SK-N-SH (cell line): ENCODE measurements around the gene SLC25A29. TPM values are rescaled to one million over a fixed set of nuclear protein-coding genes. Genes with fewer than 3 reads are reported as not detected.

Experiments used
- CTCF ChIA-PET: fragments of 300-600, 350-600 bp; formaldehyde crosslinking; extraction: SDS; loops from one replicate; lab custom pipeline; 2021; lab: Yijun Ruan, JAX
- POLR2A ChIA-PET: fragments of 350-600 bp; sonication (Branson Sonifier 250); formaldehyde crosslinking; extraction: SDS; loops from one replicate; lab custom pipeline; 2020; ENCODE audit warnings: antibody characterized with exemption, inconsistent platforms; lab: Yijun Ruan, JAX
- DNase-seq: peaks from one replicate; pipeline ENCODE4 v3.0.0; 2012
- H2AFZ ChIP-seq: fragments of 200-600 bp; sonication (generic); 2 replicates; pipeline ENCODE4 v1.8.1; 2016; ENCODE audit warnings: antibody characterized with exemption, mild to moderate bottlenecking, low read depth
- H3F3A ChIP-seq: fragments of 200-600 bp; sonication (generic); replicated peaks from 2 replicates; pipeline ENCODE3; 2016; ENCODE audit warnings: antibody characterized with exemption, mild to moderate bottlenecking; ENCODE audit not compliant: insufficient read depth
- H3K27ac ChIP-seq, 2 experiments: fragments of 200-500 bp in 1 of 2; fragments of 200-600 bp in 1 of 2; sonication (Bioruptor generic) in 1 of 2; sonication (generic), shearing (Covaris generic) in 1 of 2; 2 replicates each; pipeline versions ENCODE4 v1.5.1 to v1.6.1; 2014 to 2016; ENCODE audit warnings: low read depth in 2 of 2, inconsistent platforms in 1 of 2, low read length in 1 of 2, mild to moderate bottlenecking in 1 of 2, mixed read lengths in 1 of 2
- H3K27me3 ChIP-seq: fragments of 200-600 bp; sonication (generic), shearing (Covaris generic); 2 replicates; pipeline ENCODE4 v1.6.1; 2016; ENCODE audit warnings: mixed run types; ENCODE audit not compliant: insufficient read depth
- H3K36me3 ChIP-seq, 2 experiments: fragments of 200-500 bp in 1 of 2; fragments of 200-600 bp in 1 of 2; sonication (Bioruptor generic) in 1 of 2; sonication (generic) in 1 of 2; replicated peaks in 1 of 2; 2 replicates each; pipeline versions ENCODE3 to v1.5.1; 2014 to 2016; ENCODE audit warnings: low read length in 1 of 2, mild to moderate bottlenecking in 1 of 2; ENCODE audit not compliant: insufficient read depth in 2 of 2, control insufficient read depth in 1 of 2
- H3K4me1 ChIP-seq, 2 experiments: fragments of 200-500 bp in 1 of 2; fragments of 200-600 bp in 1 of 2; sonication (Bioruptor generic) in 1 of 2; sonication (generic), shearing (Covaris generic) in 1 of 2; 2 replicates each; pipeline versions ENCODE4 v1.5.1 to v1.6.1; 2014 to 2016; ENCODE audit warnings: low read depth in 1 of 2, low read length in 1 of 2, mixed run types in 1 of 2; ENCODE audit not compliant: insufficient read depth in 2 of 2, control insufficient read depth in 1 of 2
- H3K4me2 ChIP-seq: fragments of 200-600 bp; sonication (generic), shearing (Covaris generic); 2 replicates; pipeline ENCODE4 v1.6.1; 2017; ENCODE audit warnings: mixed run types
- H3K4me3 ChIP-seq, 2 experiments: fragments of 200-500 bp in 1 of 2; fragments of 200-600 bp in 1 of 2; sonication (Bioruptor generic) in 1 of 2; sonication (generic), shearing (Covaris generic) in 1 of 2; 2 replicates each; pipeline versions ENCODE4 v1.5.1 to v1.8.1; 2014 to 2016; ENCODE audit warnings: low read depth in 2 of 2, inconsistent platforms in 1 of 2, low read length in 1 of 2, mild to moderate bottlenecking in 1 of 2, mixed read lengths in 1 of 2, moderate library complexity in 1 of 2
- H3K79me2 ChIP-seq: fragments of 200-600 bp; sonication (generic); 2 replicates; pipeline ENCODE4 v1.8.1; 2017; ENCODE audit warnings: mild to moderate bottlenecking; ENCODE audit not compliant: insufficient read depth
- H3K9ac ChIP-seq: fragments of 200-600 bp; sonication (generic); 2 replicates; pipeline ENCODE4 v1.6.1; 2017; ENCODE audit warnings: mixed run types
- H3K9me2 ChIP-seq: fragments of 200-600 bp; sonication (generic); 2 replicates; pipeline ENCODE4 v1.6.1; 2017; ENCODE audit warnings: mixed run types
- H3K9me3 ChIP-seq: fragments of 200-600 bp; sonication (generic); 2 replicates; pipeline ENCODE4 v1.6.1; 2017; ENCODE audit warnings: mixed run types, mild to moderate bottlenecking, moderate library complexity
- H4K20me1 ChIP-seq: fragments of 200-600 bp; sonication (generic); 2 replicates; pipeline ENCODE4 v1.6.1; 2017; ENCODE audit warnings: mild to moderate bottlenecking, mixed run types; ENCODE audit not compliant: insufficient read depth
- EP300 ChIP-seq, 2 experiments: IDR thresholded peaks; 2 replicates each; pipeline versions ENCODE4 v1.4.0 to v1.6.1; 2012; ENCODE audit warnings: borderline replicate concordance in 1 of 2, low read depth in 1 of 2, low read length in 1 of 2
- EZH2phosphoT487 ChIP-seq: fragments of 200-600 bp; sonication (generic); IDR thresholded peaks from 2 replicates; pipeline ENCODE4 v1.6.1; 2017; ENCODE audit warnings: low read depth, mixed run types, mild to moderate bottlenecking, antibody characterized with exemption, moderate library complexity, borderline replicate concordance
- FOSL2 ChIP-seq: IDR thresholded peaks from 2 replicates; pipeline ENCODE4 v1.4.0; 2012; ENCODE audit warnings: low read depth, mild to moderate bottlenecking, moderate library complexity, borderline replicate concordance
- GABPA ChIP-seq: IDR thresholded peaks from 2 replicates; pipeline ENCODE4 v1.4.0; 2012; ENCODE audit warnings: low read depth, mild to moderate bottlenecking
- IRF3 ChIP-seq: fragments of 150-350 bp; IDR thresholded peaks from 2 replicates; pipeline ENCODE4 v1.6.1; 2016; ENCODE audit warnings: mild to moderate bottlenecking, low read depth, low read length
- NFIC ChIP-seq: IDR thresholded peaks from 2 replicates; pipeline ENCODE4 v1.4.0; 2012; ENCODE audit warnings: borderline replicate concordance
- RAD21 ChIP-seq: IDR thresholded peaks from 2 replicates; pipeline ENCODE4 v1.6.1; 2012; ENCODE audit warnings: mild to moderate bottlenecking, low read length
- polyA plus RNA-seq, 3 experiments: library from polyadenylated mRNA; depleted of rRNA; stranded (reverse); fragments of >200 nt; gene quantifications; 2 replicates each; pipeline ENCODE4 v1.2.3, GENCODE V29; 2012
- TF ChIP-seq, protein P1 (sequence below): IDR thresholded peaks from 2 replicates; pipeline ENCODE4 v1.4.0; 2012; ENCODE audit warnings: low read depth, borderline replicate concordance
- TF ChIP-seq, protein P2 (sequence below): IDR thresholded peaks from 2 replicates; pipeline ENCODE4 v1.6.1; 2012; ENCODE audit warnings: mild to moderate bottlenecking, low read depth, low read length, moderate library complexity

SLC25A29 gene
- polyA plus RNA-seq, 1 of the 3 experiments (the other 2 are of a cell fraction) = 66.9 TPM

- no peaks in the 10 kb centered on the region for H3K9me3 ChIP-seq
- POLR2A ChIA-PET = no interaction called here
- no peak overlapping the region for H2AFZ ChIP-seq
- no peak for TF ChIP-seq GABPA
- TF ChIP-seq, protein P1, sequence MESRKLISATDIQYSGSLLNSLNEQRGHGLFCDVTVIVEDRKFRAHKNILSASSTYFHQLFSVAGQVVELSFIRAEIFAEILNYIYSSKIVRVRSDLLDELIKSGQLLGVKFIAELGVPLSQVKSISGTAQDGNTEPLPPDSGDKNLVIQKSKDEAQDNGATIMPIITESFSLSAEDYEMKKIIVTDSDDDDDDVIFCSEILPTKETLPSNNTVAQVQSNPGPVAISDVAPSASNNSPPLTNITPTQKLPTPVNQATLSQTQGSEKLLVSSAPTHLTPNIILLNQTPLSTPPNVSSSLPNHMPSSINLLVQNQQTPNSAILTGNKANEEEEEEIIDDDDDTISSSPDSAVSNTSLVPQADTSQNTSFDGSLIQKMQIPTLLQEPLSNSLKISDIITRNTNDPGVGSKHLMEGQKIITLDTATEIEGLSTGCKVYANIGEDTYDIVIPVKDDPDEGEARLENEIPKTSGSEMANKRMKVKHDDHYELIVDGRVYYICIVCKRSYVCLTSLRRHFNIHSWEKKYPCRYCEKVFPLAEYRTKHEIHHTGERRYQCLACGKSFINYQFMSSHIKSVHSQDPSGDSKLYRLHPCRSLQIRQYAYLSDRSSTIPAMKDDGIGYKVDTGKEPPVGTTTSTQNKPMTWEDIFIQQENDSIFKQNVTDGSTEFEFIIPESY = no peak
- no peak for TF ChIP-seq IRF3
- TF ChIP-seq FOSL2 = no peak
- TF ChIP-seq EP300 (IDR thresholded peaks at IDR 0.05; ENCODE audit: borderline replicate concordance in 1 of 2, low read depth in 1 of 2, low read length in 1 of 2) = no peak
- TF ChIP-seq, protein P2, sequence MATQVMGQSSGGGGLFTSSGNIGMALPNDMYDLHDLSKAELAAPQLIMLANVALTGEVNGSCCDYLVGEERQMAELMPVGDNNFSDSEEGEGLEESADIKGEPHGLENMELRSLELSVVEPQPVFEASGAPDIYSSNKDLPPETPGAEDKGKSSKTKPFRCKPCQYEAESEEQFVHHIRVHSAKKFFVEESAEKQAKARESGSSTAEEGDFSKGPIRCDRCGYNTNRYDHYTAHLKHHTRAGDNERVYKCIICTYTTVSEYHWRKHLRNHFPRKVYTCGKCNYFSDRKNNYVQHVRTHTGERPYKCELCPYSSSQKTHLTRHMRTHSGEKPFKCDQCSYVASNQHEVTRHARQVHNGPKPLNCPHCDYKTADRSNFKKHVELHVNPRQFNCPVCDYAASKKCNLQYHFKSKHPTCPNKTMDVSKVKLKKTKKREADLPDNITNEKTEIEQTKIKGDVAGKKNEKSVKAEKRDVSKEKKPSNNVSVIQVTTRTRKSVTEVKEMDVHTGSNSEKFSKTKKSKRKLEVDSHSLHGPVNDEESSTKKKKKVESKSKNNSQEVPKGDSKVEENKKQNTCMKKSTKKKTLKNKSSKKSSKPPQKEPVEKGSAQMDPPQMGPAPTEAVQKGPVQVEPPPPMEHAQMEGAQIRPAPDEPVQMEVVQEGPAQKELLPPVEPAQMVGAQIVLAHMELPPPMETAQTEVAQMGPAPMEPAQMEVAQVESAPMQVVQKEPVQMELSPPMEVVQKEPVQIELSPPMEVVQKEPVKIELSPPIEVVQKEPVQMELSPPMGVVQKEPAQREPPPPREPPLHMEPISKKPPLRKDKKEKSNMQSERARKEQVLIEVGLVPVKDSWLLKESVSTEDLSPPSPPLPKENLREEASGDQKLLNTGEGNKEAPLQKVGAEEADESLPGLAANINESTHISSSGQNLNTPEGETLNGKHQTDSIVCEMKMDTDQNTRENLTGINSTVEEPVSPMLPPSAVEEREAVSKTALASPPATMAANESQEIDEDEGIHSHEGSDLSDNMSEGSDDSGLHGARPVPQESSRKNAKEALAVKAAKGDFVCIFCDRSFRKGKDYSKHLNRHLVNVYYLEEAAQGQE = no peak
- no peak for TF ChIP-seq EZH2phosphoT487
- TF ChIP-seq NFIC = no peak
- no peak for TF ChIP-seq RAD21
- no peak overlapping the region for H3K27ac ChIP-seq
- no peaks in the 10 kb centered on the region for H3K9me2 ChIP-seq
- peaks cover 0 to 5% of the 10 kb centered on the region in 2 experiments; a peak in 1 of 4 replicates for H3K4me1 ChIP-seq
- no peaks in the 10 kb centered on the region for H3F3A ChIP-seq
- H3K4me2 ChIP-seq = no peak overlapping the region
- H4K20me1 ChIP-seq = peaks cover 99% of the 10 kb centered on the region
- no peak overlapping the region for H3K4me3 ChIP-seq
- no peak for DNase-seq
- no peaks in the 10 kb centered on the region for H3K36me3 ChIP-seq
- CTCF ChIA-PET = interaction anchor here (1.5 to 2.0 kb wide), 2 partner anchors 12 to 16 kb away, joined by 5 to 7 read pairs; no protein-coding TSS in a partner anchor
- no peak overlapping the region for H3K9ac ChIP-seq
- H3K79me2 ChIP-seq = peaks cover 100% of the 10 kb centered on the region
- H3K27me3 ChIP-seq = no peaks in the 10 kb centered on the region
These were observed 53.6 kb downstream of the SLC25A29 start for GRCh38 chr14:100252684-100253083.
